SK-N-SH (cell line): ENCODE results near the gene BCAS3. TPM values are rescaled to one million over a fixed set of nuclear protein-coding genes. Genes with fewer than 3 reads are reported as not detected.

Experiments used
- CTCF ChIA-PET: fragments of 300-600, 350-600 bp; formaldehyde crosslinking; extraction: SDS; loops from one replicate; lab custom pipeline; 2021; lab: Yijun Ruan, JAX
- POLR2A ChIA-PET: fragments of 350-600 bp; sonication (Branson Sonifier 250); formaldehyde crosslinking; extraction: SDS; loops from one replicate; lab custom pipeline; 2020; ENCODE audit warnings: antibody characterized with exemption, inconsistent platforms; lab: Yijun Ruan, JAX
- DNase-seq: peaks from one replicate; pipeline ENCODE4 v3.0.0; 2012
- H2AFZ ChIP-seq: fragments of 200-600 bp; sonication (generic); 2 replicates; pipeline ENCODE4 v1.8.1; 2016; ENCODE audit warnings: antibody characterized with exemption, mild to moderate bottlenecking, low read depth
- H3F3A ChIP-seq: fragments of 200-600 bp; sonication (generic); replicated peaks from 2 replicates; pipeline ENCODE3; 2016; ENCODE audit warnings: antibody characterized with exemption, mild to moderate bottlenecking; ENCODE audit not compliant: insufficient read depth
- H3K27ac ChIP-seq, 2 experiments: fragments of 200-500 bp in 1 of 2; fragments of 200-600 bp in 1 of 2; sonication (Bioruptor generic) in 1 of 2; sonication (generic), shearing (Covaris generic) in 1 of 2; 2 replicates each; pipeline versions ENCODE4 v1.5.1 to v1.6.1; 2014 to 2016; ENCODE audit warnings: low read depth in 2 of 2, inconsistent platforms in 1 of 2, low read length in 1 of 2, mild to moderate bottlenecking in 1 of 2, mixed read lengths in 1 of 2
- H3K27me3 ChIP-seq: fragments of 200-600 bp; sonication (generic), shearing (Covaris generic); 2 replicates; pipeline ENCODE4 v1.6.1; 2016; ENCODE audit warnings: mixed run types; ENCODE audit not compliant: insufficient read depth
- H3K36me3 ChIP-seq, 2 experiments: fragments of 200-500 bp in 1 of 2; fragments of 200-600 bp in 1 of 2; sonication (Bioruptor generic) in 1 of 2; sonication (generic) in 1 of 2; replicated peaks in 1 of 2; 2 replicates each; pipeline versions ENCODE3 to v1.5.1; 2014 to 2016; ENCODE audit warnings: low read length in 1 of 2, mild to moderate bottlenecking in 1 of 2; ENCODE audit not compliant: insufficient read depth in 2 of 2, control insufficient read depth in 1 of 2
- H3K4me1 ChIP-seq, 2 experiments: fragments of 200-500 bp in 1 of 2; fragments of 200-600 bp in 1 of 2; sonication (Bioruptor generic) in 1 of 2; sonication (generic), shearing (Covaris generic) in 1 of 2; 2 replicates each; pipeline versions ENCODE4 v1.5.1 to v1.6.1; 2014 to 2016; ENCODE audit warnings: low read depth in 1 of 2, low read length in 1 of 2, mixed run types in 1 of 2; ENCODE audit not compliant: insufficient read depth in 2 of 2, control insufficient read depth in 1 of 2
- H3K4me2 ChIP-seq: fragments of 200-600 bp; sonication (generic), shearing (Covaris generic); 2 replicates; pipeline ENCODE4 v1.6.1; 2017; ENCODE audit warnings: mixed run types
- H3K4me3 ChIP-seq, 2 experiments: fragments of 200-500 bp in 1 of 2; fragments of 200-600 bp in 1 of 2; sonication (Bioruptor generic) in 1 of 2; sonication (generic), shearing (Covaris generic) in 1 of 2; 2 replicates each; pipeline versions ENCODE4 v1.5.1 to v1.8.1; 2014 to 2016; ENCODE audit warnings: low read depth in 2 of 2, inconsistent platforms in 1 of 2, low read length in 1 of 2, mild to moderate bottlenecking in 1 of 2, mixed read lengths in 1 of 2, moderate library complexity in 1 of 2
- H3K79me2 ChIP-seq: fragments of 200-600 bp; sonication (generic); 2 replicates; pipeline ENCODE4 v1.8.1; 2017; ENCODE audit warnings: mild to moderate bottlenecking; ENCODE audit not compliant: insufficient read depth
- H3K9ac ChIP-seq: fragments of 200-600 bp; sonication (generic); 2 replicates; pipeline ENCODE4 v1.6.1; 2017; ENCODE audit warnings: mixed run types
- H3K9me2 ChIP-seq: fragments of 200-600 bp; sonication (generic); 2 replicates; pipeline ENCODE4 v1.6.1; 2017; ENCODE audit warnings: mixed run types
- H3K9me3 ChIP-seq: fragments of 200-600 bp; sonication (generic); 2 replicates; pipeline ENCODE4 v1.6.1; 2017; ENCODE audit warnings: mixed run types, mild to moderate bottlenecking, moderate library complexity
- H4K20me1 ChIP-seq: fragments of 200-600 bp; sonication (generic); 2 replicates; pipeline ENCODE4 v1.6.1; 2017; ENCODE audit warnings: mild to moderate bottlenecking, mixed run types; ENCODE audit not compliant: insufficient read depth
- CHD2 ChIP-seq: fragments of 150-350 bp; IDR thresholded peaks from 2 replicates; pipeline ENCODE4 v1.6.1; 2018; ENCODE audit warnings: low read length; ENCODE audit not compliant: partially characterized antibody
- EP300 ChIP-seq, 2 experiments: IDR thresholded peaks; 2 replicates each; pipeline versions ENCODE4 v1.4.0 to v1.6.1; 2012; ENCODE audit warnings: borderline replicate concordance in 1 of 2, low read depth in 1 of 2, low read length in 1 of 2
- EZH2phosphoT487 ChIP-seq: fragments of 200-600 bp; sonication (generic); IDR thresholded peaks from 2 replicates; pipeline ENCODE4 v1.6.1; 2017; ENCODE audit warnings: low read depth, mixed run types, mild to moderate bottlenecking, antibody characterized with exemption, moderate library complexity, borderline replicate concordance
- GATA2 ChIP-seq: sonication (generic); formaldehyde crosslinking; IDR thresholded peaks from 2 replicates; pipeline ENCODE4 v1.5.0; 2020; ENCODE audit warnings: mild to moderate bottlenecking, missing genetic modification reagents
- JUND ChIP-seq: IDR thresholded peaks from 2 replicates; pipeline ENCODE4 v1.4.0; 2012
- MXI1 ChIP-seq: IDR thresholded peaks from 2 replicates; pipeline ENCODE4 v1.6.1; 2012; ENCODE audit warnings: mild to moderate bottlenecking, low read depth, low read length, improper control_type of control experiment
- NRF1 ChIP-seq: IDR thresholded peaks from 2 replicates; pipeline ENCODE4 v1.6.1; 2012; ENCODE audit warnings: low read depth, mild to moderate bottlenecking, low read length
- PBX3 ChIP-seq: IDR thresholded peaks from 2 replicates; pipeline ENCODE4; 2012
- POLR2AphosphoS5 ChIP-seq: IDR thresholded peaks from 2 replicates; pipeline ENCODE4 v1.6.1; 2012; ENCODE audit warnings: low read depth, low read length
- TEAD4 ChIP-seq: IDR thresholded peaks from 2 replicates; pipeline ENCODE4 v1.4.0; 2012; ENCODE audit warnings: mild to moderate bottlenecking, borderline replicate concordance; ENCODE audit not compliant: insufficient read depth
- USF1 ChIP-seq: IDR thresholded peaks from 2 replicates; pipeline ENCODE4 v1.4.0; 2012; ENCODE audit warnings: low read depth, borderline replicate concordance
- WGBS: methylation state at CpG from one replicate; pipeline ENCODE4 v1.1.6; 2017; ENCODE audit warnings: low lambda C conversion rate; 5-methylcytosine and 5-hydroxymethylcytosine counted together
- polyA plus RNA-seq, 3 experiments: library from polyadenylated mRNA; depleted of rRNA; stranded (reverse); fragments of >200 nt; gene quantifications; 2 replicates each; pipeline ENCODE4 v1.2.3, GENCODE V29; 2012
- TF ChIP-seq, protein P1 (sequence below): IDR thresholded peaks from 2 replicates; pipeline ENCODE4 v1.4.0; 2012; ENCODE audit warnings: low read depth

BCAS3 gene
- polyA plus RNA-seq, 1 of the 3 experiments (the other 2 are of a cell fraction), result 5.9 TPM

DNA sequence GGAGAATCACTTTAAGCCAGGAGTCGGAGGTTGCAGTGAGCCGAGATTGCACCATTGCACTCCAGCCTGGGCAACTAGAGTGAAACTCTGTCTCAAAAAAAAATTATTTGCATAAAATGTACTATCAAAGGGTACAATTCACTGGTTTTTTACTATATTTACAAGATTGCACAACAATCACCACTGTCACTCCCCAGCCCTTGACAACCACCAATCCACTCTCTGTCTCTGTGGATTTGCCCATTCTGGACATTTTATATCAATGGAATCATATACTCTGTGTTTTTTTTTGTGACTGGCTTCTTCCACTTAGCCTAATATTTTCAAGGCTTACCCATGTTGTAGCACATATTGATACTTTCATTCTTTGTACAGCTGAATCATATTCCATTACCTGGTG lies 740.8 kb downstream of the BCAS3 start (continued):
- no peak for TF ChIP-seq MXI1
- TF ChIP-seq EP300 (IDR thresholded peaks at IDR 0.05; ENCODE audit: borderline replicate concordance in 1 of 2, low read depth in 1 of 2, low read length in 1 of 2), result no peak
- TF ChIP-seq USF1, result no peak
- TF ChIP-seq CHD2, result no peak
- TF ChIP-seq NRF1, result no peak
- no peak for TF ChIP-seq TEAD4

DNA sequence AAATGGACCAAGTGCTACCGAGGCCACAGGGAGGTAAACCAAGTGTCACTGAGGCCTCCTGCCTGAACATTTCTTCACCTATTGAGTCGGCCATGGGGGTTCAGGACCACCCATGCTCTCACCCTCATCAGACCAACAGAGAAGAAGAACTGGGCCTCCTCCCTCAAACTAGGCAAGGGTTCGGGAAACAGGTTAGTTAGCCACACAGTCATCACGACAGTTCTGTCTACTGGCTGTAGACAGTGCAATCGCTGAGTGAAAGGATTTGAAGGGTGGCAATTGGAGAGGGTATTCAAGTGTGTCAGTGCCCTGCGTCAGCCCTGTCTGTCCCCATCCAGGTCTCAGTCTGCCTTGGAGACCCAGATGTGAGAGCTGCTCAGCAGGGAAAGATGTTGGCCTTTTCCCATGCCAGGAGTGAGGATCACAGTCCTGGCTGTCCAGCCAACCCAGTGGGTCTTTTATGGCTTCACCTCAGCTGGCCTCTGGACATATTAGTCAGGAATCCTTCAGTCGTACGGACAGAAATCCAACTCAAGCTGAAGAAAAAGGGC lies 741.9 kb downstream of the BCAS3 start:
- Histone ChIP-seq H3K9me2 (no peaks in the 10 kb centered on the region), H3K27ac (no peak overlapping the region), H3K4me2 (no peak overlapping the region), H3K9ac (no peak overlapping the region), H3K9me3 (no peaks in the 10 kb centered on the region), H3K36me3 (no peaks in the 10 kb centered on the region), H3F3A (no peaks in the 10 kb centered on the region), H3K79me2 (no peaks in the 10 kb centered on the region), H3K27me3 (no peaks in the 10 kb centered on the region), H3K4me1 (peaks cover 5 to 31% of the 10 kb centered on the region in 2 experiments; a peak in 1 of 4 replicates), H3K4me3 (no peak overlapping the region), H2AFZ (no peak overlapping the region), H4K20me1 (no peaks in the 10 kb centered on the region)
- DNase-seq, result no peak
- TF ChIP-seq EZH2phosphoT487 (no peak), GATA2 (CRISPR knock-in tag) (no peak), USF1 (no peak), JUND (no peak), TEAD4 (no peak), PBX3 (no peak), POLR2AphosphoS5 (no peak)
- TF ChIP-seq, protein P1, sequence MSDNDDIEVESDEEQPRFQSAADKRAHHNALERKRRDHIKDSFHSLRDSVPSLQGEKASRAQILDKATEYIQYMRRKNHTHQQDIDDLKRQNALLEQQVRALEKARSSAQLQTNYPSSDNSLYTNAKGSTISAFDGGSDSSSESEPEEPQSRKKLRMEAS, result no peak
- ChIA-PET CTCF (interaction anchor here (1.1 to 16.4 kb wide), 6 partner anchors 9 to 166 kb away, joined by 3 to 318 read pairs (median 8); no protein-coding TSS in a partner anchor), POLR2A (interaction anchor here (0.6 kb wide), 1 partner anchor 384 kb away, joined by 4 read pairs; no protein-coding TSS in a partner anchor)
- 77% methylated on average over 6 of the region's 8 CpGs for WGBS
